Forelimb muscle (tissue), 1 donor: ENCODE results near the gene METTL5. TPM values are rescaled to one million over a fixed set of nuclear protein-coding genes. Genes with fewer than 3 reads are reported as not detected.
"Not testable (repeated sequence)": the region's sequence is repeated elsewhere in the genome, so short reads cannot be mapped to it uniquely, and the experiment has no call there.

Experiments
- DNase-seq: peaks from one replicate; pipeline ENCODE4 v3.0.0-alpha.2; 2013; ENCODE audit warnings: low read depth
- polyA plus RNA-seq: library from polyadenylated mRNA; unstranded; fragments of 120-200 nt; gene quantifications from one replicate; pipeline ENCODE4 v1.2.1, GENCODE V29; 2013; ENCODE audit not compliant: insufficient read length

METTL5 gene
- polyA plus RNA-seq: 57.5 TPM

DNA sequence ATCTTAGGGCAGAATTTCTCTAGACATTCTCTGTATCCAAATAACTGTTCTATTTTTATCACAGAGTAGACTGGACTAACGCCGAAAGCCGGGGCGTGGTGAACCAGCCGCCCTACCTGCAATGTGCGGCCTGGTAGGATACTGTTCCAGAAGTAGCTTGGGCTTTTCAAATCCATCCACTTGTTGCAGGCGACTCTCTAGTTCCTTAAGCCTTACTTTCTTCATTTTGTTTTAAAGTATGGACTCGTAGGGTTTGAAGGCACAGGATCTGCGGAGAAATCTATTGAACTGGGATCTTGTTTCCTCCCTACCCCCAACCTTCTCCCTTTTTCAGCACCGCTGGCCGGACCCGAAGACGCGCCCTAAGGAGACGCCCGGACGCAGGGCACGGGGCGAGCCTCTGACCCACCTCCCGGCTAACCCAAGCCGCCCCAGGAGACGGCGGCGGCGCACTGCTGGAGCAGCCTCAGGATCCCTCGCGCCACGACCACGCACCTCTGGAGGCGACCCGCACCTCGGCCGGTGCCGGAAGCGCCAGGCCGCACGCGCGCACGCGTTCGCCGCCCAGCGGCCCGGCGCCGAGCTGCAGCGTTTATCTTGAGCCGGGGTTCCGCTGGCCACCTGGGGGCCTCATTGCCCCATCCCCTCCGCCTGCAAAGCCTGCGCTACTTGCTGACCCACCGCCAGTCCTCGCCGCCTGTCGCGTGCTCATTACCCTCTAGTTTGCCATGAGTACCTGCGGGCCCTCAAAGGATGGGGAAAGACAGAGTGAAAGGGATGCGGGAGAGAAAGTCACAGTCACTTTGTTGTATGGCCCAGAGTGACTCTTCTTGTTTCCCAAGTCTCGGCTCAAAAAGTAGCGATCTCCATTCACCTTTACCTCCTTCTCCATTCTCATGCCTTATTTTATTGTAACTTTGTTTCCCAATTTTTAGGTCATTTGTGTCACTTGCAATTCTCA lies at the start of gene METTL5:
Gene METTL5, minus strand, starts transcription at position 533 of the 961 bp plus-strand sequence. Its CDS starts 308 bp downstream, at position 225.
- peak; percentile 50 for DNase-seq

DNA sequence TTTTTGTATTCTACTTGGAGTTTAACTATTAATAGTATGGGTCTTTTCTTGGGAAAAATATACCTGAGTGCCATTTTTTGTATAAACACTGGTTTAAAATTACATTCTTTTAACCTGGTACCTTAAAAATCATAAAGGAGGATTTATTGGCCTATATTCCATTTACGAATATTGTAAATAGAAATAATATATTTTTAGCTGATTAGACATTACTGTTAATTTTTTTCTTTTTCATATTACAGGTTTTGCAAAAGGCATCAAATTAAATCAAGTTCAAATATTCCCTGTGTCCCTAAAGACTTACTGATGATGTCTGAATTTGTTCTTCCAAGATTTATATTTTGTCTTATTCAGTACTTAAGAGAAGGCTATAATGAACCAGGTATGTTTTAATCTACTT lies 47.3 kb upstream of the METTL5 start:
- no peak for DNase-seq

DNA sequence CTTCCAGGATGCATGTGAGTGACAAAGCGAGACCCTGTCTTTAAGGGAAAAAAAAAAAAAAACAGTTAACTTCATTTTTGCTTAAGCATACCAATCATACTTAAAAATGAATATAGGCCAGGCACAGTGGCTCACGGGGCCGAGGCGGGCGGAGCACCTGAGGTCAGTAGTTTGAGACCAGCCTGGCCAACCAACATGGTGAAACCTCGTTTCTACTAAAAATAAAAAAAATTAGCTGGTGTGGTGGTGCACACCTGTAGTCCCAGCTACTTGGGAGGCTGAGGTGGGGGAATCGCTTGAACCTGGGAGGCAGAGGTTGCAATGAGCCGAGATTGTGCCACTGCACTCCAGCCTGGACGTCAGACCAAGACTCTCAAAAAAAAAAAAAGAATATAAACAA lies 46.7 kb upstream of the METTL5 start:
- not testable (repeated sequence) for DNase-seq

DNA sequence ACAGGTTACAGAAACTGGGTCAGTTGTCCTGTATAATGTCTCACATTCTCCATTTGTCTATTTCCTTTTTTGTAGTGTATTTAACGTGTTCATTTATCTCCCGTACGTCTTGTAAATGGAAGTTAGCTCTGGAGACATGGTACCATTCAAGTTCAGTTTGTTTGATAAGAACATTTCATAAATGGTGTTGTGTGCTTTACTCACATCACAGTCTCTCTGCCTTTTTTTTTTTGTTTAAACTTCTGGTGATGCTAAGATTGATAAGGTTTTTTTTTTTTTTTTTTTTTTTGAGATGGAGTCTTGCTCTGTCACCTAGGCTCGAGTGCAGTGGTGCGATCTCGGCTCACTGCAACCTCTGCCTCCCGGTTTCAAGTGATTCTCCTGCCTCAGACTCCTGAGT lies 44.2 kb upstream of the METTL5 start:
- no peak for DNase-seq

DNA sequence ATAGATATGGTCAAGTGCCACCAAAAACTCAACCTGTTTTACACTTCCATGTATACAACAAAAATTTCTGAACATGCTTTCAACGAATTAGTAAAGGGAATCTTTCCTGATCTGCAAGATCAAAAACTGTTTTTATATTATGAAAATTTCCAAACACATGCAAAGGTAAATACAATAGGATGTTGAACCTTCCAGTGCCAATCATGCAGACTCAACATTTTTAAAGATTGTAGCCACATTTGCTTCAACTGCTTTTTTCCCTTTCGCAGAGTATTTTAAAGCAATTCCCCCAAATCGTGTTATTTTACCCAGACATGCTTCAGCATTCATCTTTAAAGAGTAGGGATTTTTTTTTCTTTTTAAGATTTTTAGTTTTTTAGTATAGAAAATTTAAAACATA lies 42.9 kb upstream of the METTL5 start:
- no peak for DNase-seq

DNA sequence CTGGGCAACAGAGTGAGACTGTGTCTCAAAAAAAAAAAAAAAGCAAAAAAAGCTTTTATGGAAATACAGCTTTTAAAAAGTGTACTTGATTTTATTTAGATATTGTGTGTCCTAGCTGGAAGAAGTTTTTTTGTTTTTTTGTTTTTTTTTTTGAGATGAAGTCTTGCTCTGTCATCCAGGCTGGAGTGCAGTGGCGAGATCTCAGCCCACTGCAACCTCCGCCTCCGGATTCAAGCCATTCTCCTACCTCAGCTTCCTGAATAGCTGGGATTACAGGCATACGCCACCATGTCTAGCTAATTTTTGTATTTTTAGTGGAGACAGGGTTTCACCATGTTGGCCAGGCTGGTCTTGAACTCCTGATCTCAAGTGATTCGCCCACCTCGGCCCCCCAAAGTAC lies 41.5 kb upstream of the METTL5 start:
- DNase-seq: not testable (repeated sequence)

DNA sequence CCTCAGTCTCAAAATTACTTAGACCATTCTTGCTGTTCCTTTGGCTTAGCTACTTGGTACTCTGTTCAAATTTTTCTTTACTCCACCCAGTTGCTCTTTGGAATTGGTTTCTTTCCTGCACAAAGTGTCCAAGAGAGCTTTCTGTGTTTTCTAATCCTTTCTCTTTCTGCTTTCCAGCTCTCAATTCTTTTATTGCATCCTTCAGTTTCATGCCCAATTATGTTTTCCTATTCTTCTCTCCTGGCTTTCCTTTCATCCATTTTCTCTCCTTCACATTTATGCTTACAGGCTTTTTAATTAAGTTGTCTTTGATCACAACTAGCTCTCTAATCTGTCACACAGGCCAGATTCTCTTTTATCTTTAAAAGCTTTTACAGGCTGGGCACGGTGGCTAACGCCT lies 40.8 kb upstream of the METTL5 start:
- no peak for DNase-seq

DNA sequence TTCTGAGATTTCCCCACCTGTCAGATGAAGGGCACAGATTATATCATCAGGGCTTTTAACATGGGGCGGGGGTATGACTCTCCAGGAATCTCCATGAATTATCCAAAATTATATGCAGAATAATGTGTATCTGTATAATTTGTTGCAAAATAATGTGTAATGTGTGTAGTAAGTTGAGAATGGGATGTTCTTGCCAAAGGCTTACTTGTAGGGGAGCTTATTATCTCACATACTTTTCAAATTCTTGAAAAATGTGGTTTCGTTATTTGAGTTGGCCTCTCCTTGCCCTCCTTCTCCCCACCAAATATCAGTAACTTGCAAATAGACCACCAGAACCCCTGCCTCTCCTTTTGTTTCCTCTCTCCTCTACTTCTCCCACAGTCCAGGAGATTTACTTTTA lies 38.1 kb upstream of the METTL5 start:
- no peak for DNase-seq

DNA sequence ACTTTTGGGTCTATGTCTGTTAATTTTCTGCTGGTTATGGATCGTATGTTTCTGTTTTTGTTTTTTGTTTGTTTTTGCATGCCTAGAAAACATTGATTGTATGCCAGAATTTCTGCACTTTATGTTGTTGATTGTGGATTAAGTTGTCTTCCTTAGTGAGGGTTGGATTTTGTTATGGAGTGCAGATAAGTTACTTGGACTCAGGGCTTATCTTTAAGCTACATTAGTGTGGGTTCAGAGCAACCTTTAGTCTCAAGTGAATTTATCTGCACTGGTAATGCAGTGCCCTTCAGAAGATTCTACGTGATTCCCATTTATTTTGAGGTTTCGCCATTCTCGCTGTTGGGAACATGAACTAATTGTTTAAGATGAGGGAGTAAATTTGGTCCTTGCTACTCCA lies 35.4 kb upstream of the METTL5 start:
- no peak for DNase-seq

DNA sequence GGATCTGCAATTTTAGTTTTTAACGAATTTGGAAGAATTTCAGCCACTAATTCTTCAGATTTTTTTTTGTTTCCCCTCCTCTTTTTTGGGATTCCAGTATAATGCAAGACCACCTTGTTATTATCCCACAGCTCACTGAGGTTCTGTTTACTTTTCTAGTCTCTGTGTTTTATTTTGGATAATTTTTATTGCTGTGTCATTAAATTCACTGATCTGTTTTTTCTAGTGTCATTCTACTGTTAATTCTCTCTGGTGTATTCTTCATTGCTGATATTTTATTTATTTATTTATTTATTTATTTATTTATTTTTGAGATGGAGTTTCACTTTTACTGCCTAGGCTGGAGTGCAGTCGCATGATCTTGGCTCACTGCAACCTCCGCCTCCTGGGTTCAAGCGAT lies 34.7 kb upstream of the METTL5 start:
- DNase-seq: no peak

DNA sequence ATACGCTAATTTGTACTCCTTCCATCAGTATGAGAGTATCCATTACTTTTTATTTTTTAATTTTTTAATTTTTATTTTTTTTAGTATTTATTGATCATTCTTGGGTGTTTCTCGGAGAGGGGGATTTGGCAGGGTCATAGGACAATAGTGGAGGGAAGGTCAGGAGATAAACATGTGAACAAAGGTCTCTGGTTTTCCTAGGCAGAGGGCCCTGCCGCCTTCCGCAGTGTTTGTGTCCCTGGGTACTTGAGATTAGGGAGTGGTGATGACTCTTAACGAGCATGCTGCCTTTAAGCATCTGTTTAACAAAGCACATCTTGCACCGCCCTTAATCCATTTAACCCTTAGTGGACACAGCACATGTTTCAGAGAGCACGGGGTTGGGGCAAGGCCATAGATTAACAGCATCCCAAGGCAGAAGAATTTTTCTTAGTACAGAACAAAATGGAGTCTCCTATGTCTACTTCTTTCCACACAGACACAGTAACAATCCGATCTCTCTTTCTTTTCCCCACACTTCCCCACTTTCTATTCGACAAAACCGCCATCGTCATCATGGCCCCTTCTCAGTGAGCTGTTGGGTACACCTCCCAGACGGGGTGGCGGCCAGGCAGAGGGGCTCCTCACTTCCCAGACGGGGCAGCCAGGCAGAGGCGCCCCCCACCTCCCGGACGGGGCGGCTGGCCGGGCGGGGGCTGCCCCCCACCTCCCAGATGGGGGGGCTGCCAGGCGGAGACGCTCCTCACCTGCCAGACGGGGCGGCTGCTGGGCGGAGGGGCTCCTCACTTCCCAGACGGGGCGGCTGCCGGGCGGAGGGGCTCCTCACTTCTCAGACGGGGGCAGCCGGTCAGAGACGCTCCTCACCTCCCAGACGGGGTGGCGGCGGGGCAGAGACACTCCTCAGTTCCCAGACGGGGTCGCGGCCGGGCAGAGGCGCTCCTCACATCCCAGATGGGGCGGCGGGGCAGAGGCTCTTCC lies 30.9 kb upstream of the METTL5 start:
- not testable (repeated sequence) for DNase-seq

DNA sequence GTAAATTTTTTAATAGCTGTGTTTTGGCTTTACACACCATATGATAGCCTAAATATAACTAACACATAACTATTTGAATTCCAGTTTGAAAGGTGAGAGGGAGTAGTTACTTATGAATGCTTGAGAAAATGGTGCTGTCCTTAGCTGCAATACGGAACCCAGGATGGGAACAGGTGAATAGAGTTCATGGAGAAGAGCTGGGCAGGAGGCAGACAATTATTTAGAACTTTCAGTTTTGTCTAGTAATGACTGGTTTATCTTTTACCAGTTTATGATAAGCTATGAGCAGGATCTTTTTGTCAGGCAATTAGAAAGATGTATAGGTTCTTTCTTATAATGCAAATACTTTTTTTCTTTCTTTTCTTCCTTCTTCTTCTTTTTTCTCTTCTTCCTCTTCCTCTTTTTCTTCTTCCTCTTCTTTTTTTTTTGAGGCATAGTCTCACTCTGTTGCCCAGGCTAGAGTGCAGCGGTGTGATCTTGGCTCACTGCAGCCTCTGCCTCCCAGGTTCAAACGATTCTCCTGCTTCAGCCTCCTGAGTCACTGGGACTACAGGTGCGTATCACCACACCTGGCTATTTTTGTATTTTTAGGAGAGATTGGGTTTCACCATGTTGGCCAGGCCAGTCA lies 28.4 kb upstream of the METTL5 start:
- DNase-seq: no peak

DNA sequence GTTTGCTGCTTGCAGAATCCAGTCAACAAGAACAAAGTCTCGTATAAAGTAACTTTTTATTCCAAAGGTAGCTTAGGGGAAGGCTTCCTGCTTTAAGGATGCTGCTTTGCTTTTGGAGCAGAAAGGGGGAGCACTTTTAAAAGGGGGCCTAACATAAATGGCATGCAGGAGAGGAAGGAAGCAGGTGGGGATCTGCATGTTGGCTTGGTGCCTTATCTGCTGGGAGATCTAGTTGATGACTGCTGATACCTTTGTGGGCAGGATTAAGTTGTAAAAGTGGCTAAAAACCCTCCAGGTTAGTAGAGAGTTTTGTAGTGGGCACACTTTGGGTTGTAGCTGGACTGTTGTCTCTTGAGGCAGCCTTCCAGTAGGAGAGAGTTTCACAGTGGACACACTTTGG lies 25.0 kb upstream of the METTL5 start:
- no peak for DNase-seq

DNA sequence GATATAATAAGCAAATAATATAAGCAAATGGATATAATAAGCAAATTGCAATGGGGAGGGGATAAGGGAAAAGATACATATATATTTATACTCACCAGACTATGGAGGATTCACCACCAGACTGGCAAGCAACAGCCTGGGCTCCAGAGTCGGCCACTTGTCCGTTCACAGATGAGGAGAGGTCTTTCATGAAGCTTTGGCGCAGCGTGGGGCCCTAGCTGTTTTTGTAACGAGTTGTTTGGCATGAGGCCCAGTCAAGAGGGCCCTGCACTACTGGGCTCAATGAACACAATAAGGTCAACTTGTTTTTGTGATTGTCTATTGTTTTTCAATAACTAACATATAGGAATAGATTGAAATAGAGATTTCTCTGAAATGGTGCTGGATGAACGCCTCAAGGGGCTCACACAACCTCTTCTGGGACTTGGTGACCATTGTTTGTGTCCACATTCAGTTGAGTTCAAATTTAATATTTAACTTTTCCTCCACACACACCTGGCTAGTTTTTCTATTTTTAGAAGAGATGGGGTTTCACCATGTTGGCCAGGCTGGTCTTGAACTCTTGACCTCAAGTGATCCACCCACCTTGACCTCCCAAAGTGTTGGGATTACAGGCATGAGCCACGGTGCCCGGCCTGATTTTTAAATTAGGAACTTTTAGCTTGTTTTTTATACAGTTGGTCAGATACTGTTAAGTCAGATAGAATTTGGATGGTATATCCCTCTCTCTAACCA lies 24.4 kb upstream of the METTL5 start:
- not testable (repeated sequence) for DNase-seq

DNA sequence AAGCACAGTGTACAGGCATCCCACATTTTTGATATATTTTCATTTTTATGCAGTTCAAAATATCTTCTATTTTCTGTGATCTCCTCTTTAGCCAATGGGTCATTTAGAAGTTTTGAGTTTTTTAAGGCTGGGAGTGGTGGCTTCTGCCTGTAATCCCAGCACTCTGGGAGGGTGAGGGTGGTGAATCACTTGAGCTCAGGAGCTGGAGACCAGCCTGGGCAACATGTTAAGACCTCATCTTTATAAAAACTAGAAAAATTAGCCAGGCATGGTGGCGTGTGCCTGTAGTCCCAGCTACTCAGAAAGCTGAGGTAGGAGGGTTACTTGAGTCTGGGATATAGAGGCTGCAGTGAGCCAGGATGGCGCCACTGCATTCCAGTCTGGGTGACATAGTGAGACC lies 20.3 kb upstream of the METTL5 start:
- no peak for DNase-seq

DNA sequence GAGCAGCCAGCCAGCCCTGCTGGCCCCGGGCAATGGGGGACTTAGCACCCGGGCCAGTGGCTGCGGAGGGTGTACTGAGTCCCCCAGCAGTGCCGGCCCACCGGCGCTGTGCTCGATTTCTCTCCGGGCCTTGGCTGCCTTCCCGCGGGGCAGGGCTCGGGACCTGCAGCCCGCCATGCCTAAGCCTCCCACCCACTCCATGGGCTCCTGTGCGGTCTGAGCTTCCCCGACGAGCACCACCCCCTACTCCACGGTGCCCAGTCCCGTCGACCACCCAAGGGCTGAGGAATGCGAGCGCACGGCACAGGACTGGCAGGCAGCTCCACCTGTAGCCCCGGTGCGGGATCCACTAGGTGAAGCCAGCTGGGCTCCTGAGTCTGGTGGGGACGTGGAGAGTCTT lies 16.9 kb upstream of the METTL5 start:
- DNase-seq: not testable (repeated sequence)

DNA sequence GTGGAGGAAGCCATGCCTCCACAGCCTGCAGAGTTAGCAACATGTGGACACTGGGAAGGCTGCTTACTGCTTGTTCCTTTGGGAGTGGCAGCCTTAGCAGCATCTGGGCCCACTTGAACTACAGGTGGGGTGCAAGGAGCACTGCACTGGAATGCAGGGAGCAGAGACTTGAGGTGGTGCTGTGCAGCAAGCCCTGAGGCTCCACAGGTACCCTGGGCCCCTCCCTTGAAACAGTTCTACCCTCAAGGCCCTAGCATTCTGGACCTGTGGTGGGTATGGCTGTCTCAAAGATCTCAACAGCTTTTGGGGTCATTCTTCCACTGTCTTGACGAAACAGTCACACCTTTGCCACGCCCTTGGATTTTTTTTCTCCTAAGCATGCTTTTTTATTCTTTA lies 16.0 kb upstream of the METTL5 start:
- DNase-seq: no peak

DNA sequence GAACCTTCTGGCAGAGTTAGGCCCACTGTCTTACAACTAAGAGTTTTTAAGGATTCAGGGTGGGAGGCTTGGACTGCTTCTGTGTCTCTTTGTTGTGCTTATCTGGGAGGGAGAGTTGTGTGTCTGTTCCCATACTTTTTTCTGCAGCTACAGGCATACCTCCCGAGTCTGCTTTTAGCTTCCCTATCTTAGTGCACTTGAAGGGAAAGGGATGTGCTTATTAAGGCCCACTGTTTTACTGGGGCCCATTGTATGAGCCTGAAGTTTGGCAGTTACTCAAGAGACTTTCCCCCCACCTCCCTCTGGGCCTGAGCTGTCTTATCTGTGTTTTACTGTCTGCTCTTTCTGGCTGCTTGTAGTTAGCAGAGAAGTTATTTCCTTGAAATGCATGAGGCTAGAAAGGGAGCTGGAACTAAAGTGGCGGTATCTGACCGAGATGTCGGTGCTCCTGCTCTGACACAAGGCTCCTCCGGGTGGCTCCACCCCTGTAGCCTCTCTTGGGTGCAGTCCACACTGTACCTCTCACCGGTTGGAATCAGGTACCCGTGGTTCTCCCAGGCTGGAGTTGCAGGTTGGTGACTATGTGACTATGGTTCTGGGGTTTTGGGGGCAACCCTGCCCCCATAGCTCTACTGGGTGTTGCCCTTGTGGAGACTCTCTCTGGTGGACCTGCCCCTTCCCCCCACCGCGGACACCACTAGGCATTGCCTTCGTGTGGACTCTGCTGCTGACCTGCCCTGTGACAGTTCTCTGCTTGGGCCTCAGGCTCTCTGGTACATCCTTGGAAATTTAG lies 15.4 kb upstream of the METTL5 start:
- no peak for DNase-seq

DNA sequence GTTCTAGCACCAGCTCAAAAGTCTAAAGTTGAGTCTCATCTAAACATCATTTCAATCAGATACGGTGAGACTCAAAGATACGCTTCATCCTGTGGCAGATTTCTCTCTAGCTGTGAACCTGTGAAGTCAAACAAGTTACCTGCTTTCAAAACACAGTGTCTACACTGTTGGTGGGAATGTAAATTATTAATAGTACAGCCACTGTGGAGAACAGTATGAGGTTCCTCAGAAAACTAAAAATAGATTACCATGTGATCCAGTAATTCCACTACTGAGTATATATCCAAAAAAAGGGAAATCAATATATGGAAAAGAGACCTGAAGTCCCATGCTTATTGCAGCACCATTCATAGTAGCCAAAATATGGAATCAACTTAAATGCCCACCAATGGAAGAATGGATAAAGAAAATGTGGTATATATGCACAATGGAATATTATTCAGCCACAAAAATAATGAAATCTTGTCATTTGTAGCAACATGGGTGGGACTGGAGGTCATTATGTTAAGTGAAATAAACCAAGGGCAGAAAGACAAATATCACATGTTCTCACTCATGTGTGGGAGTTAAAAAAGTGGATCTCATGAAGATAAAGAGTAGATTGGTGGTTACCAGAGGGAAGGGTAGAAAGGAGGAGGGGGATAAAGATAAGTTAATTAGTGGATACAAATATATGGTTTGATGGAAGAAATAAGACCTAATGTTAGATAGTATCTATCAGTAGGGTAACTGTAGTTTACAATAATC lies 14.2 kb upstream of the METTL5 start:
- DNase-seq: no peak

DNA sequence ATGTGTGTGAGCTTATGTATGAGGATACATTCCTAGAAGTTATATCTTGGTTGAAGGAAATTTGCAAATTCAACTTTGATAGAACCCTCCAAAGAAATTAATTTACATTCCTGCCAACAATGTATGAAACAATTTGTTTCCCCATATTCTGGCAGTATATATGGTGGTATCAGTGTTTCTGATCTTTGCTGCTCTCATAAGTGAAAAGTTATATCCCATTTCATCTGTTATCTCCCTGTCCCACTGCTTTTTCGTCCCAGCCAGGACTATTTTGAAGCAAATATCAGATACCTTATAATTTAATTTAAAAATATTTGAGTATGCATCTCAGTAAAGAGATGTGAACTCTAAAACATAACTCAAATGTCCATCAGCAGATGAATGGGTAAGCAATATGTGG lies 9.7 kb upstream of the METTL5 start:
- no peak for DNase-seq
